ENCODE results near the gene POU2AF1. TPM values are rescaled to one million over a fixed set of nuclear protein-coding genes. Genes with fewer than 3 reads are reported as not detected.

Gene POU2AF1
- total RNA-seq, 4 donors from 2014 or later = 1.4 to 19.8 (median 2.9) TPM

DNA sequence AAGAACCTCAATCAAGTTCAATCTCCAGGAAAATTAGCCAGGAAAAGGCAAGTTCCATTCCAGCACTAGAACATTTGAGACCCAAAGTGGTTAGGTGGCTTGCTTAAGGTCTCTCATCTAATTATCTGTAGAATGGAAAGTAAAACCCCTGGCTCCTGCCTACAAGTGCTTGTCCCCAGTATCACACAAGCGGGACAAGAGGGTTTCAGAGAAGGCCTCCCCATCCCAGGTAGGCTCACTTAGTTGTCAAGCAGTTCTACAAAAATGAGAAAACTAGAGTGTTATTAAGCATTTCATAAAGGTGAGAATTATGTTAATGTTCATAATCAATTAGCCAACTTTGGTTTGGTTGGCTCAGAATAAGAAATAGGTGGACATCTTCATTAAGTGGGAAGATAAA is 5.5 kb downstream of the POU2AF1 start:
- no peak overlapping the region for H3K4me3 ChIP-seq
- TF ChIP-seq EP300 (IDR thresholded peaks at IDR 0.05; ENCODE audit: low read depth) = no peak
- TF ChIP-seq POLR2A (IDR thresholded peaks at IDR 0.05) = no peak
- no peak for TF ChIP-seq POLR2AphosphoS5 (IDR thresholded peaks at IDR 0.05)
- TF ChIP-seq, protein P1, sequence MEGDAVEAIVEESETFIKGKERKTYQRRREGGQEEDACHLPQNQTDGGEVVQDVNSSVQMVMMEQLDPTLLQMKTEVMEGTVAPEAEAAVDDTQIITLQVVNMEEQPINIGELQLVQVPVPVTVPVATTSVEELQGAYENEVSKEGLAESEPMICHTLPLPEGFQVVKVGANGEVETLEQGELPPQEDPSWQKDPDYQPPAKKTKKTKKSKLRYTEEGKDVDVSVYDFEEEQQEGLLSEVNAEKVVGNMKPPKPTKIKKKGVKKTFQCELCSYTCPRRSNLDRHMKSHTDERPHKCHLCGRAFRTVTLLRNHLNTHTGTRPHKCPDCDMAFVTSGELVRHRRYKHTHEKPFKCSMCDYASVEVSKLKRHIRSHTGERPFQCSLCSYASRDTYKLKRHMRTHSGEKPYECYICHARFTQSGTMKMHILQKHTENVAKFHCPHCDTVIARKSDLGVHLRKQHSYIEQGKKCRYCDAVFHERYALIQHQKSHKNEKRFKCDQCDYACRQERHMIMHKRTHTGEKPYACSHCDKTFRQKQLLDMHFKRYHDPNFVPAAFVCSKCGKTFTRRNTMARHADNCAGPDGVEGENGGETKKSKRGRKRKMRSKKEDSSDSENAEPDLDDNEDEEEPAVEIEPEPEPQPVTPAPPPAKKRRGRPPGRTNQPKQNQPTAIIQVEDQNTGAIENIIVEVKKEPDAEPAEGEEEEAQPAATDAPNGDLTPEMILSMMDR (IDR thresholded peaks at IDR 0.05) = no peak
- H3K27me3 ChIP-seq = no peaks in the 10 kb centered on the region
- H3K27ac ChIP-seq = peak overlapping the region in 1 of 4 donors; percentile 34
- H3K9me3 ChIP-seq = no peaks in the 10 kb centered on the region
- 73 to 100% methylated on average over 1 of the region's 1 CpG for WGBS, 2 donors (ENCODE audit: low coverage in 1 of 2)
- no peaks in the 10 kb centered on the region for H3K36me3 ChIP-seq
- intact Hi-C loops (cut with DNase I; ENCODE audit: low total_unique reads) (no loop called here), in situ Hi-C loops (cut with MboI; ENCODE audit: low pct_ligation_motif_present in 1 of 4, low pct_unique_long_range_greater_than_20kb in 1 of 4, low sequenced_read_pairs in 3 of 4) (no loop called here)
- DNase-seq = no peak
- peaks cover 0 to 7% (median 3%) of the 10 kb centered on the region in 4 donors for H3K4me1 ChIP-seq

DNA sequence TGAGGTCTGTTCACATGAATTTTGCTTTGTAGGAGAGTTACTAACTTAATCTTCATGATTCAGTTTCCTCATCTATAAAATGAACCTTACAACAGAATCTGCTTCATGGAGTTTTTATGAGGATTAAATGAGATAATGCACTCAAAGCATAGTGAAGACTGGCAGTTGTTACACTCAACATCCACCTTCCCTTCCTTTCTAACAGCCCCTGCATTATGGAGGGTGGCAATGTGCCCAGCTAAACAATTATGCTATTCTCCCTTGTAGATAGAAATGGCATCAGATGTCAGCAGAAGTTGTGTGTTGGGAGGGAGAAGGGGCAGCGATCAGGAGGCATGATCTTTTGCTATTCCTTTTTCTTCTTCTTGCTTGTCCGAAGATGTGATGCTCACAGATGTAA is 6.5 kb downstream of the POU2AF1 start:
- Histone ChIP-seq H3K27me3 (no peaks in the 10 kb centered on the region), H3K9me3 (no peaks in the 10 kb centered on the region), H3K36me3 (no peaks in the 10 kb centered on the region), H3K4me3 (no peak overlapping the region), H3K4me1 (peaks cover 0 to 7% (median 3%) of the 10 kb centered on the region in 4 donors), H3K27ac (peak overlapping the region in 1 of 4 donors; percentile 56)
- 64 to 83% methylated on average over 2 of the region's 2 CpGs for WGBS, 2 donors (ENCODE audit: low coverage in 1 of 2)
- in situ Hi-C loops (cut with MboI; ENCODE audit: low pct_ligation_motif_present in 1 of 4, low pct_unique_long_range_greater_than_20kb in 1 of 4, low sequenced_read_pairs in 3 of 4) (no loop called here), intact Hi-C loops (cut with DNase I; ENCODE audit: low total_unique reads) (no loop called here)
- no peak for DNase-seq
- no peak for TF ChIP-seq POLR2A (IDR thresholded peaks at IDR 0.05)
- TF ChIP-seq, protein P1 (IDR thresholded peaks at IDR 0.05) = no peak
- TF ChIP-seq EP300 (IDR thresholded peaks at IDR 0.05; ENCODE audit: low read depth) = no peak
- no peak for TF ChIP-seq POLR2AphosphoS5 (IDR thresholded peaks at IDR 0.05)

DNA sequence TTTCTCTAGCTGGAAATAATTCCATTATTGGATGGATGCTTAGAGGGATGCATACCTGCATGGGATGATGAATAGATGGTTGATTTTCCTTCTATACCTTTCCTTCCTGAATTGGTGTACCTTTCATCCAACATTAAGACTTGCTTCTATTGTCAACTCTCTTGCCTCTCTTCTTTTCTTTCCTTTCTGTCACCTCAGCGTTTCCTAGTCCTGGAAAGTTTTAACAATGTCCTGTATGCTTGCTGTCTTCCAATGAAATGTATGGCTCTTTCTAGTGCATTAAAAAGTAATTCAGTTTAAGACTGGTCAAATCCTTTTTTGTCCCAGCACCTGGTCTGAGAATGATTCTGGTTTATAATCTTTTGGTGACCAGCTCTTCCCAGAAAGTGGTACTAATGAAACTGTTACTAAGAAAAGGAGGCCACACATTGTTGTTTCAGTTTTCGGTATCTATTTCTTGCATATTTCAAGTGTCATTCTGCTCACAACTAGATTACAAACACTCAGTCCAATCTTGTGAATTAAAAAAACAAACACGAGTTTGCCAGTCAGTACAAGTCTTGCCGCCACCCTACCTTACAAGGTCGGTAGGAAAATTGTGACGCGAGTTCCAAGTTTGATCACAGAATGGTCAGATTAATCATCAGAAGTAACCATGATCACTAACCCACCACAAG is 8.0 kb downstream of the POU2AF1 start:
- H3K27ac ChIP-seq = peak overlapping the region in 1 of 4 donors; percentile 50
- intact Hi-C loops (cut with DNase I; ENCODE audit: low total_unique reads) = no loop called here

DNA sequence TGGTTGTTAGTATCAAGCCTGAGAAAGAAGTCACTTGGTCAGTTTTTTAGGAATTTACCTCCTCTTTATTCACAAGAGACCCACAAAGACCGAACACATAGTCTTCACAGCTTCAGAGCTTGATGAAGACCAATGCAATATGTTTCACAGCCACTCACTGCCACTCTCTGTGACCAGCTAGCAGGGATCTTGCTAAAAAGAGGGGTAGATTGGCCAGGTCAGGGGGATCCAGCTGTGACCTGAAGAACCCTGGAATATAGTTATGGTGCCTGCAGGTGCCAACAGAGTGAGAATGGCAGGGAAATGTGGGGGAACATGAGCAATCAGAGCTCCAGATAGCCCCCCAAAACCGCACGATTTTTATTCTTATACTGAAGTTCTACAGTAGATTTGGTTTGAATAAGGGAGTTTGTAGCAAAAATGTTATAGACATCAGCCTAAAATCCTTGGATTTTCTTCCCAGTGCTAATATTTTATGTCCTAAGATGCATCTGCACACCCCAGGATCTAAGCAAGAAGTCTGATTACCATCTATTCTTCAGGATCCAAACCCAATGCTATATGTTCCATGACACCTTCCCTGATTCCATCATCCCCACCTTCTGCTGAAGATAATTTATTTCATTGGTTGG is 8.7 kb downstream of the POU2AF1 start:
- H3K4me1 ChIP-seq = peaks cover 0 to 12% (median 4%) of the 10 kb centered on the region in 4 donors
- intact Hi-C loops (cut with DNase I; ENCODE audit: low total_unique reads) = no loop called here
- TF ChIP-seq POLR2AphosphoS5 (IDR thresholded peaks at IDR 0.05) (no peak), EP300 (IDR thresholded peaks at IDR 0.05; ENCODE audit: low read depth) (no peak), POLR2A (IDR thresholded peaks at IDR 0.05) (no peak)
- no peak for DNase-seq
- H3K9me3 ChIP-seq = no peaks in the 10 kb centered on the region
- no peaks in the 10 kb centered on the region for H3K36me3 ChIP-seq
- H3K27ac ChIP-seq = peak overlapping the region in 1 of 4 donors; percentile 35
- no peaks in the 10 kb centered on the region for H3K27me3 ChIP-seq
- H3K4me3 ChIP-seq = no peak overlapping the region
- 88 to 93% methylated on average over 2 to 3 of the region's 3 CpGs for WGBS, 2 donors (ENCODE audit: low coverage in 1 of 2)
- in situ Hi-C loops (cut with MboI; ENCODE audit: low pct_ligation_motif_present in 1 of 4, low pct_unique_long_range_greater_than_20kb in 1 of 4, low sequenced_read_pairs in 3 of 4) = no loop called here

More for the DNA sequence above, 8.0 kb downstream of the POU2AF1 start:
- TF ChIP-seq POLR2A (IDR thresholded peaks at IDR 0.05) = no peak
- TF ChIP-seq, protein P1 (IDR thresholded peaks at IDR 0.05) = no peak
- TF ChIP-seq EP300 (IDR thresholded peaks at IDR 0.05; ENCODE audit: low read depth) = no peak
- TF ChIP-seq POLR2AphosphoS5 (IDR thresholded peaks at IDR 0.05) = no peak
- H3K36me3 ChIP-seq = no peaks in the 10 kb centered on the region
- in situ Hi-C loops (cut with MboI; ENCODE audit: low pct_ligation_motif_present in 1 of 4, low pct_unique_long_range_greater_than_20kb in 1 of 4, low sequenced_read_pairs in 3 of 4) = no loop called here
- peaks cover 0 to 10% (median 4%) of the 10 kb centered on the region in 4 donors for H3K4me1 ChIP-seq
- H3K9me3 ChIP-seq = no peaks in the 10 kb centered on the region
- H3K4me3 ChIP-seq = no peak overlapping the region
- 52 to 68% methylated on average over 6 to 7 of the region's 7 CpGs for WGBS, 2 donors (ENCODE audit: low coverage in 1 of 2)
- H3K27me3 ChIP-seq = no peaks in the 10 kb centered on the region
- no peak for DNase-seq
